Inflammatory macrophage treated with lipopolysaccharide for 1 hour (primary cell): Measurements from ENCODE around the gene CCDC15.
"Not testable (repeated sequence)": the region's sequence is repeated elsewhere in the genome, so short reads cannot be mapped to it uniquely, and the experiment has no call there.

Source experiments
- DNase-seq, 2 donors: peaks; one replicate each; pipeline ENCODE4 v3.0.0-alpha.2; 2020 to 2022

The CCDC15 gene

GRCh38 chr11:125001079-125001778, 47.2 kb downstream of the CCDC15 start:
- no peak for DNase-seq

- no peak for DNase-seq
These were observed 47.8 kb downstream of the CCDC15 start for GRCh38 chr11:125001849-125002248.

GRCh38 chr11:125005491-125005890, 51.5 kb downstream of the CCDC15 start:
- peak in 1 of 2 donors; percentile 3 for DNase-seq

- DNase-seq, result no peak
These were observed 62.4 kb downstream of the CCDC15 start for GRCh38 chr11:125016413-125016812.

GRCh38 chr11:125020342-125020741, 66.3 kb downstream of the CCDC15 start:
- DNase-seq, result no peak

- no peak for DNase-seq
These were observed 68.5 kb downstream of the CCDC15 start for GRCh38 chr11:125022551-125022950.

- no peak for DNase-seq
These were observed 72.0 kb downstream of the CCDC15 start for GRCh38 chr11:125025968-125026367.

GRCh38 chr11:125029431-125029830, 75.4 kb downstream of the CCDC15 start:
- DNase-seq, result not testable (repeated sequence)

- peak; percentile 51 to 54 for DNase-seq
These were observed 82.9 kb downstream of the CCDC15 start for GRCh38 chr11:125036933-125037332.

GRCh38 chr11:125049164-125049792, 95.3 kb downstream of the CCDC15 start:
- DNase-seq, result no peak

- DNase-seq, result no peak
These were observed 98.0 kb downstream of the CCDC15 start for GRCh38 chr11:125052047-125052446.

GRCh38 chr11:125053167-125053566, 99.2 kb downstream of the CCDC15 start:
- DNase-seq, result no peak

- no peak for DNase-seq
These were observed 101.2 kb downstream of the CCDC15 start for GRCh38 chr11:125055107-125055715.

GRCh38 chr11:125056111-125056510, 102.1 kb downstream of the CCDC15 start:
- not testable (repeated sequence) for DNase-seq

- no peak for DNase-seq
These were observed 103.1 kb downstream of the CCDC15 start for GRCh38 chr11:125056931-125057692.

- no peak for DNase-seq
These were observed 103.7 kb downstream of the CCDC15 start for GRCh38 chr11:125057693-125058016.

GRCh38 chr11:125061281-125061680, 107.3 kb downstream of the CCDC15 start:
- DNase-seq, result no peak

GRCh38 chr11:125062218-125062930, 108.4 kb downstream of the CCDC15 start:
- no peak for DNase-seq

- peak; percentile 72 to 76 for DNase-seq
These were observed 109.0 kb downstream of the CCDC15 start, which contains the start of gene SLC37A2 for GRCh38 chr11:125062931-125063428. SLC37A2 (plus strand) TSS chr11:125063305; CDS start chr11:125063368, 63 bp downstream.

- no peak for DNase-seq
These were observed 109.5 kb downstream of the CCDC15 start for GRCh38 chr11:125063429-125064043.

GRCh38 chr11:125064070-125064469, 110.1 kb downstream of the CCDC15 start:
- no peak for DNase-seq

- DNase-seq, result no peak
These were observed 114.4 kb downstream of the CCDC15 start for GRCh38 chr11:125068368-125068767.
